Measurements from ENCODE around the gene GADL1.

DNA sequence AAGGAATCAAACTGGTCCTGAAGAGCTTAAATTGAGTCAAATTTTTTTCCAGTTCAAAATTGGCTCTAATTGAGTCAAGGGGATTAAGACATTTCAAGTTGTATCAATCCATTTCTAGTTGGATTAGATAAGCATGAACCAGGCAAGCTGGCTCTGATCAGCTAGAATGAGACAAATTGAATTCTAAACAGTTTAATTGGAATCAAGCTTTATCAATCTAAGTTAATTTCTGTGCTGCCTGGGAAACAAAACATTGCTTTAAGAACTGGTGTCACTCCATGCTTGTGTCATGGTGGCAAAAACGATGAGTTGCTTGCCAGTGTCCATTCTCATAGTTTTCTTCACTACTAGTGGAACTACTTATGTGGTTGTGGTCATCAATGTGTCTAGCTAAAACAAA lies 171.2 kb downstream of the GADL1 start:
- TF ChIP-seq, protein P1, sequence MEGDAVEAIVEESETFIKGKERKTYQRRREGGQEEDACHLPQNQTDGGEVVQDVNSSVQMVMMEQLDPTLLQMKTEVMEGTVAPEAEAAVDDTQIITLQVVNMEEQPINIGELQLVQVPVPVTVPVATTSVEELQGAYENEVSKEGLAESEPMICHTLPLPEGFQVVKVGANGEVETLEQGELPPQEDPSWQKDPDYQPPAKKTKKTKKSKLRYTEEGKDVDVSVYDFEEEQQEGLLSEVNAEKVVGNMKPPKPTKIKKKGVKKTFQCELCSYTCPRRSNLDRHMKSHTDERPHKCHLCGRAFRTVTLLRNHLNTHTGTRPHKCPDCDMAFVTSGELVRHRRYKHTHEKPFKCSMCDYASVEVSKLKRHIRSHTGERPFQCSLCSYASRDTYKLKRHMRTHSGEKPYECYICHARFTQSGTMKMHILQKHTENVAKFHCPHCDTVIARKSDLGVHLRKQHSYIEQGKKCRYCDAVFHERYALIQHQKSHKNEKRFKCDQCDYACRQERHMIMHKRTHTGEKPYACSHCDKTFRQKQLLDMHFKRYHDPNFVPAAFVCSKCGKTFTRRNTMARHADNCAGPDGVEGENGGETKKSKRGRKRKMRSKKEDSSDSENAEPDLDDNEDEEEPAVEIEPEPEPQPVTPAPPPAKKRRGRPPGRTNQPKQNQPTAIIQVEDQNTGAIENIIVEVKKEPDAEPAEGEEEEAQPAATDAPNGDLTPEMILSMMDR (conservative IDR thresholded peaks at IDR 0.05) = no peak
- no peak for TF ChIP-seq EZH2 (IDR thresholded peaks at IDR 0.05; ENCODE audit: low read depth)

Data from PC-9 (cell line).